ENCODE measurements around the gene TENM4. TPM values are rescaled to one million over a fixed set of nuclear protein-coding genes. Genes with fewer than 3 reads are reported as not detected.
"Not testable (repeated sequence)": the region's sequence is repeated elsewhere in the genome, so short reads cannot be mapped to it uniquely, and the experiment has no call there.

The TENM4 gene
- total and polyA plus RNA-seq, 4 experiments from 2014 or later = 0.25 to 0.28 TPM; not detected in 2

- H3K4me1 ChIP-seq (ENCODE audit: insufficient read depth, low read length); intact Hi-C loops (cut with micrococcal nuclease); H3K4me3 Mint-ChIP-seq; H3K4me3 ChIP-seq (ENCODE audit: low read length in 2 of 2); H3K27me3 Mint-ChIP-seq; POLR2A ChIA-PET (ENCODE audit: partially characterized antibody); H3K27ac Mint-ChIP-seq; DNase-seq; H3K9me3 ChIP-seq (ENCODE audit: control insufficient read depth in 1 of 2, low read length in 2 of 2); CTCF ChIA-PET (ENCODE audit: partially characterized antibody); H3K27ac ChIP-seq (ENCODE audit: low read depth, low read length); H3K4me1 Mint-ChIP-seq; H3K27me3 ChIP-seq (ENCODE audit: insufficient read depth, low read length); H3K36me3 Mint-ChIP-seq; H3K36me3 ChIP-seq (ENCODE audit: insufficient read depth, low read length): not testable (repeated sequence)
- peaks cover 2 to 14% (median 5%) of the 10 kb centered on the region in 8 donors for H3K9me3 Mint-ChIP-seq
These were observed 218.7 kb downstream of the TENM4 start for GRCh38 chr11:79222163-79222562.

GRCh38 chr11:79221444-79222130, 219.2 kb downstream of the TENM4 start:
- Histone ChIP-seq H3K36me3 (ENCODE audit: insufficient read depth, low read length) (no peaks in the 10 kb centered on the region), H3K27ac (ENCODE audit: low read depth, low read length) (no peak overlapping the region), H3K27me3 (ENCODE audit: insufficient read depth, low read length) (no peaks in the 10 kb centered on the region), H3K4me3 (ENCODE audit: low read length in 2 of 2) (no peak overlapping the region), H3K9me3 (ENCODE audit: control insufficient read depth in 1 of 2, low read length in 2 of 2) (no peaks in the 10 kb centered on the region), H3K4me1 (ENCODE audit: insufficient read depth, low read length) (no peaks in the 10 kb centered on the region)
- intact Hi-C loops (cut with micrococcal nuclease) = no loop called here
- Mint-ChIP-seq H3K27me3 (peaks cover 0 to 3% of the 10 kb centered on the region in 2 donors), H3K27ac (no peak overlapping the region), H3K4me1 (no peaks in the 10 kb centered on the region), H3K9me3 (peaks cover 2 to 14% (median 5%) of the 10 kb centered on the region in 8 donors), H3K36me3 (no peaks in the 10 kb centered on the region), H3K4me3 (no peak overlapping the region)
- no peak for DNase-seq
- CTCF ChIA-PET (ENCODE audit: partially characterized antibody) = no interaction called here
- POLR2A ChIA-PET (ENCODE audit: partially characterized antibody) = no interaction called here

GRCh38 chr11:79220171-79220570, 220.7 kb downstream of the TENM4 start:
- CTCF ChIA-PET (ENCODE audit: partially characterized antibody) = no interaction called here
- no peak overlapping the region for H3K4me3 ChIP-seq (ENCODE audit: low read length in 2 of 2)
- H3K27me3 ChIP-seq (ENCODE audit: insufficient read depth, low read length) = no peaks in the 10 kb centered on the region
- H3K4me1 Mint-ChIP-seq = no peaks in the 10 kb centered on the region
- H3K9me3 ChIP-seq (ENCODE audit: control insufficient read depth in 1 of 2, low read length in 2 of 2) = no peaks in the 10 kb centered on the region
- no peaks in the 10 kb centered on the region for H3K4me1 ChIP-seq (ENCODE audit: insufficient read depth, low read length)
- POLR2A ChIA-PET (ENCODE audit: partially characterized antibody) = no interaction called here
- no peaks in the 10 kb centered on the region for H3K36me3 Mint-ChIP-seq
- H3K4me3 Mint-ChIP-seq = no peak overlapping the region
- H3K36me3 ChIP-seq (ENCODE audit: insufficient read depth, low read length) = no peaks in the 10 kb centered on the region
- H3K27ac ChIP-seq (ENCODE audit: low read depth, low read length) = no peak overlapping the region
- no peak overlapping the region for H3K27ac Mint-ChIP-seq
- peaks cover 0 to 3% of the 10 kb centered on the region in 2 donors for H3K27me3 Mint-ChIP-seq
- H3K9me3 Mint-ChIP-seq = peaks cover 2 to 15% (median 5%) of the 10 kb centered on the region in 8 donors
- no peak for DNase-seq
- intact Hi-C loops (cut with micrococcal nuclease) = no loop called here

GRCh38 chr11:79219186-79220045, 221.4 kb downstream of the TENM4 start:
- Histone ChIP-seq H3K36me3 (ENCODE audit: insufficient read depth, low read length) (no peaks in the 10 kb centered on the region), H3K27ac (ENCODE audit: low read depth, low read length) (no peak overlapping the region), H3K4me3 (ENCODE audit: low read length in 2 of 2) (no peak overlapping the region), H3K9me3 (ENCODE audit: control insufficient read depth in 1 of 2, low read length in 2 of 2) (no peaks in the 10 kb centered on the region), H3K27me3 (ENCODE audit: insufficient read depth, low read length) (no peaks in the 10 kb centered on the region), H3K4me1 (ENCODE audit: insufficient read depth, low read length) (no peaks in the 10 kb centered on the region)
- ChIA-PET POLR2A (ENCODE audit: partially characterized antibody) (no interaction called here), CTCF (ENCODE audit: partially characterized antibody) (interaction anchor here (0.8 kb wide), 1 partner anchor 62 kb away, joined by 3 read pairs; no protein-coding TSS in a partner anchor)
- no peak for DNase-seq
- intact Hi-C loops (cut with micrococcal nuclease) = no loop called here
- Mint-ChIP-seq H3K4me3 (no peak overlapping the region), H3K9me3 (peaks cover 2 to 15% (median 5%) of the 10 kb centered on the region in 8 donors), H3K4me1 (no peaks in the 10 kb centered on the region), H3K27ac (no peak overlapping the region), H3K27me3 (peaks cover 0 to 3% of the 10 kb centered on the region in 2 donors), H3K36me3 (no peaks in the 10 kb centered on the region)

GRCh38 chr11:79212741-79213190, 228.1 kb downstream of the TENM4 start:
- ChIA-PET CTCF (ENCODE audit: partially characterized antibody) (no interaction called here), POLR2A (ENCODE audit: partially characterized antibody) (no interaction called here)
- Mint-ChIP-seq H3K4me1 (no peaks in the 10 kb centered on the region), H3K27me3 (peaks cover 0 to 4% of the 10 kb centered on the region in 2 donors), H3K4me3 (peak overlapping the region in 1 of 8 donors; percentile 6), H3K36me3 (no peaks in the 10 kb centered on the region), H3K9me3 (peaks cover 0 to 4% (median under 1%) of the 10 kb centered on the region in 8 donors), H3K27ac (no peak overlapping the region)
- Histone ChIP-seq H3K27ac (ENCODE audit: low read depth, low read length) (no peak overlapping the region), H3K4me3 (ENCODE audit: low read length in 2 of 2) (no peak overlapping the region), H3K36me3 (ENCODE audit: insufficient read depth, low read length) (no peaks in the 10 kb centered on the region), H3K9me3 (ENCODE audit: control insufficient read depth in 1 of 2, low read length in 2 of 2) (no peaks in the 10 kb centered on the region), H3K27me3 (ENCODE audit: insufficient read depth, low read length) (no peaks in the 10 kb centered on the region), H3K4me1 (ENCODE audit: insufficient read depth, low read length) (no peaks in the 10 kb centered on the region)
- intact Hi-C loops (cut with micrococcal nuclease) = no loop called here
- DNase-seq = no peak

GRCh38 chr11:79209540-79210266, 231.1 kb downstream of the TENM4 start:
- H3K9me3 Mint-ChIP-seq = peaks cover 0 to 4% (median 0%) of the 10 kb centered on the region in 8 donors
- peaks cover 0 to 4% of the 10 kb centered on the region in 2 donors for H3K27me3 Mint-ChIP-seq
- H3K9me3 ChIP-seq (ENCODE audit: control insufficient read depth in 1 of 2, low read length in 2 of 2) = no peaks in the 10 kb centered on the region
- intact Hi-C loops (cut with micrococcal nuclease) = no loop called here
- H3K4me1 Mint-ChIP-seq = no peaks in the 10 kb centered on the region
- no peaks in the 10 kb centered on the region for H3K36me3 ChIP-seq (ENCODE audit: insufficient read depth, low read length)
- H3K4me3 Mint-ChIP-seq = no peak overlapping the region
- no peak overlapping the region for H3K4me3 ChIP-seq (ENCODE audit: low read length in 2 of 2)
- no peaks in the 10 kb centered on the region for H3K36me3 Mint-ChIP-seq
- ChIA-PET CTCF (ENCODE audit: partially characterized antibody) (no interaction called here), POLR2A (ENCODE audit: partially characterized antibody) (no interaction called here)
- H3K27me3 ChIP-seq (ENCODE audit: insufficient read depth, low read length) = no peaks in the 10 kb centered on the region
- H3K4me1 ChIP-seq (ENCODE audit: insufficient read depth, low read length) = no peaks in the 10 kb centered on the region
- H3K27ac ChIP-seq (ENCODE audit: low read depth, low read length) = no peak overlapping the region
- DNase-seq = no peak
- H3K27ac Mint-ChIP-seq = no peak overlapping the region

GRCh38 chr11:79208126-79208525, 232.7 kb downstream of the TENM4 start:
- Histone ChIP-seq H3K36me3 (ENCODE audit: insufficient read depth, low read length) (no peaks in the 10 kb centered on the region), H3K4me3 (ENCODE audit: low read length in 2 of 2) (no peak overlapping the region), H3K9me3 (ENCODE audit: control insufficient read depth in 1 of 2, low read length in 2 of 2) (no peaks in the 10 kb centered on the region), H3K27me3 (ENCODE audit: insufficient read depth, low read length) (no peaks in the 10 kb centered on the region), H3K27ac (ENCODE audit: low read depth, low read length) (no peak overlapping the region), H3K4me1 (ENCODE audit: insufficient read depth, low read length) (no peaks in the 10 kb centered on the region)
- Mint-ChIP-seq H3K4me1 (no peaks in the 10 kb centered on the region), H3K27ac (no peak overlapping the region), H3K9me3 (peaks cover 0 to 2% (median 0%) of the 10 kb centered on the region in 8 donors), H3K4me3 (no peak overlapping the region), H3K36me3 (no peaks in the 10 kb centered on the region), H3K27me3 (peaks cover 0 to 5% of the 10 kb centered on the region in 2 donors)
- no peak for DNase-seq
- POLR2A ChIA-PET (ENCODE audit: partially characterized antibody) = no interaction called here
- intact Hi-C loops (cut with micrococcal nuclease) = no loop called here
- CTCF ChIA-PET (ENCODE audit: partially characterized antibody) = no interaction called here

All from CD4-positive, alpha-beta memory T cell (primary cell).